Activated CD4-positive, CD25-positive, alpha-beta regulatory T cell treated with anti-CD3 and anti-CD28 coated beads, Interleukin-2, amount 50 U/mL, for 16 hours (primary cell): Measurements from ENCODE around the gene C12orf56.
"Not testable (repeated sequence)": the region's sequence is repeated elsewhere in the genome, so short reads cannot be mapped to it uniquely, and the experiment has no call there.

Experiments used
- DNase-seq: peaks from one replicate; pipeline ENCODE4 v3.0.0-alpha.2; 2020; ENCODE audit warnings: low read depth, low spot score

C12orf56 gene

DNA sequence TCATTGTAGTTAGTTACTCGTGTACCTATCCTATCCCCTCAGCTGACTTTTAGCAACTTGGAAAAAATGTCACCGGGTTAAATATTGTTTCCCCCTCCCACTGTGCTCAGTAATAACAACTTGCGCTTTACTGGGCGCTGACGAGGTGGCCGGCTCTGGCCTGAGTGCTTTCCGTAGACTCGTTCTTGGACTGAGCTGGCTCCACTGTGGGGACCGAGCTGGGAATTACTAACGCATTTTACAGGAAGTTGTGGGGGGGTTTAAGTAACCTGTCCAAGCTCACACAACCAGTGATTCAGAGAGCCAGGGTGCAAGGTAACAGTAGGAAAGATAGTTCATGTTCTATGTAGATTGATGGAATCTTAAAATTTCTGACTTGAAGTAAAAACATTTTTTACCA lies 86.0 kb downstream of the C12orf56 start:
- DNase-seq, result no peak

- no peak for DNase-seq
Measured at GRCh38 chr12:64299628-64300027, 90.9 kb downstream of the C12orf56 start.

DNA sequence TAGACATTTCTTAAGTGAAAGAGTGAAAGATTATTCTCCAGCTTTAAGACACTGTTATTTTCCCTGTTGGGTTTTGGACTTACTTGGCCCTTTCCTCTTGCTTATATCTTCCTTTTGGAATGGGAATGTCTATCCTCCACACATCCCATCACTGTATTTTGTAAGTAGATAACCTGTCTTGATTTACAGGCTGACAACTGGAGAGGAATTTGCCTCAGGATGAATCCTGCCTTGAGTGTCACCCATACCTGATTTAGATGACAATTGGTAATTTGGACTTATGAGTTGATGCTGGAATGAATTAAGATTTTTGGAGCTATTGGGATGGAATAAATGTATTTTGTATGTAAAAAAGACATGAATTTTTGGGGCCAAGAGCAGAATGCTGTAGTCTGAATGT lies 94.3 kb downstream of the C12orf56 start:
- no peak for DNase-seq

- no peak for DNase-seq
Measured at GRCh38 chr12:64293654-64294364, 96.7 kb downstream of the C12orf56 start.

GRCh38 chr12:64293174-64293573 lies 97.4 kb downstream of the C12orf56 start:
- not testable (repeated sequence) for DNase-seq

DNA sequence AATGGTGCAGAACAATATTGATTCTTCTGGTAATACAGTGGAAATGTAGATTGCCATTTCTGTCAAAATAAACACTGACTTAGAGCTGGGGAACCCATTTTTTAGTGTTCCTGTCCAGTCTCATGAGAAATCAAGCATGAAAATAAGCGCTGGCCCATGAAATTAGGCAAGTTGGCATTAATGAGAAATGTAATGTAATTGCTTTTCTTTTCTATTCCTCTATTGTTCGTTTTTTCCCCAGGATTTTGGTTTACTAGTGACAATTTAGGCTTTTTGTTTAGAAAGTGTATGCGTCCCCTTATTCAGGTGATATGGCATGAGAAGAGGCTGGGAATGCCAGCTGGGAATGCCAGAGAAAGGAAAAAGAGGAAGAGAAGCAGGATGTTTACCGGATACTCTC lies 104.0 kb downstream of the C12orf56 start:
- DNase-seq, result no peak

GRCh38 chr12:64284256-64284655 lies 106.3 kb downstream of the C12orf56 start:
- DNase-seq, result no peak

DNA sequence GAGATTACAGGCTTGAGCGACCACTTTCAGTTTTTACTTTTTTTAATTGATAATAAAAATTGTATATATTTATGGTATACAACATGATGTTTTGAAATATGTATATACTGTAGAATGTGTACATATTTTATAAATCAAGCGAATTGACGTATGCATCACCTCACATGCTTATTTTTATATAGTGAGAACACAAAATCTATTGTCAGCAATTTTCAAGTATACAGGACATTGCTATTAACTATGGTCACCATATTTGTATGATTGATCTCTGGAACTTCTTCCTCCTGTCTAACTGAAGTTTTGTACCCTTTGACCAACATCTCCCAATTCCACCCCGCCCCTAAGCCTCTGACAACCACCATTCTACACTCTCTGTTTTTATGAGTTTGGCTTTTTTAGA lies 112.1 kb downstream of the C12orf56 start:
- no peak for DNase-seq

GRCh38 chr12:64273527-64274403 lies 116.8 kb downstream of the C12orf56 start:
- no peak for DNase-seq

GRCh38 chr12:64270411-64270810 lies 120.1 kb downstream of the C12orf56 start:
- DNase-seq, result no peak

- no peak for DNase-seq
Measured at GRCh38 chr12:64269161-64269560, 121.4 kb downstream of the C12orf56 start.

DNA sequence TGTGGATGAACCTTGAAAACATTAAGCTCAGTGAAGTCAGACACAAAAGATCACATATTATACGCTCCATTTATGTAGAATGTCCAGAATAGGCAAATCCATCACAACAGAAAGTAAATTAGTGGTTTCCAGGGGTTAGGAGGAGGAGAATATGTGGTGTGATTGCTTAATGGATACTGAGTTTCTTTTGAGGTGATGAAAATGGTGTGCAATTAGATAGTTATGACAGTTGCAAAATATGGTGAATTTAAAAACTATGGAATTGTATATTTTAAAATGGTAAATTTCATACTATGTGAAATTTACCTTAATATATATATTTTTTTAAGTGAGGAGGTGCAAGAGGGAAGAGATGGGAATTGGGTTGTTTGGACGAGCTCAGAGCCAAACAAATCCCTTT lies 122.1 kb downstream of the C12orf56 start:
- DNase-seq, result no peak

GRCh38 chr12:64265839-64266238 lies 124.7 kb downstream of the C12orf56 start:
- DNase-seq, result no peak

- DNase-seq, result no peak
Measured at GRCh38 chr12:64261813-64262212, 128.7 kb downstream of the C12orf56 start.

DNA sequence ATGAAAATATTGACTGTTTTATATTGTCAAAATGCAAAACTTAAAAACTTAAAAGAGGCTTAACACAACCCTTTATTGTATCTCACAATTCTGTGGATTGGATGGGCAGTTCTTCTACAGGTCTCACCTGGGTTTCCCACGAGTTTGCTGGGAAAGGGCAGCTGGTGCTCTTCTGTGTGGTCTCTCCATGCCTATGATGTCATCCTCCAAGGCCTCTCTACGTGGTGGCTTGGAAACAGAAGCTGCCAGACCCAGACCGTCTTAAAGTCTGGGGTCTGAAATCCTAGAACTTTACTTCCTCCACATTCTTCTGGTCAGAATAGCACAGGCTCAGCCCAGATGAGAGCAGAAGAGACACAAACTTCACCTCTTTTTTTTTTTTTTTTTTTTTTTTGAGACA lies 132.0 kb downstream of the C12orf56 start:
- no peak for DNase-seq

DNA sequence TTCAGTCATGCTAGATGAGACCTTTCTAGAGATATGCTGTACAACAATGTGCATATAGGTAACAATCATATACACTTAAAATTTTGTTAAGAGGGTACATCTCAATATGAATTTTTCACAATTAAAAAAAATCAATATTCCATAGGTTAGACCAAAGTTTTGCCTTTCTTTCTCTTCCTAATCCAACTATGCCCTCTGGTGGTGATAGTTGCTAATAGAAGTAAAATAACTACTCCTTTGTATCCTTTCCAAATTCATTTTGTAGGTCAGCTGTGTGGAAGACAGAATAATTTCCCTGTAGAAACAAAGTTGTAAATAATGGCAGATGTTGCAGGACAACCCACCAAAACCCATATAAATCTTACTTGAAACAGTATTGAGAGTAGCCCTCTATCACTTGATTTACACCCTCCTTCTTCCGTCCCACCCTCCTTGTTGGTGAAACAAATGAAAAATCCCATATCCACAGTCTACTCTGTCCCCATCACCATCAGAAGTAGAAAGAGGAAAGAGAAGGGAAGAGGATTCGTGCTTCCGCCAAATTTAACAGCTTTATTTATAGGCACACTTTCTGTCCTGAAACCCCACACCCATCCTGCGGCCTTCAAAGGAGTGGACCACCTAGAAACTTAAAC lies 134.3 kb downstream of the C12orf56 start:
- DNase-seq, result no peak

- DNase-seq, result no peak
Measured at GRCh38 chr12:64255249-64255648, 135.3 kb downstream of the C12orf56 start.

GRCh38 chr12:64253356-64253755 lies 137.2 kb downstream of the C12orf56 start:
- DNase-seq, result no peak

GRCh38 chr12:64252681-64253080 lies 137.9 kb downstream of the C12orf56 start:
- no peak for DNase-seq

GRCh38 chr12:64243809-64244208 lies 146.7 kb downstream of the C12orf56 start:
- no peak for DNase-seq

DNA sequence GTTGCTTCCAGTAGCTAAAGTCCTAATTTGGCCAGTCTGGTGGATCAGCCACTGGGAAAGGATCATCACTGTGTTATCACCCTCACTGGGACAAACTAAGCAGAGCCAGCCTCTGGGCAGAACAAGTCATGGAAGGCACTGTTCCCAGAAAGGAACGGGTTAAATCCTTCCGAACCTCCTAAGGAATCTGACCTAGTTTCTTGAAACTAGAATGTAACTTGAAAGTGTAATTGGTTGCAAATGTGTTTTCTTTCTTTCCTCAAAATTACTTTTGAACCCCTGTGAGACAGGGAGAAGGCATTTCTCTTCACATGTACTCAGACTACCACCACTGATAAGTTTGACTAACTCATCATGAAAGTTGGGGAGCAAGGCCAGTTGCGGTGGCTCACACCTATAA lies 149.8 kb downstream of the C12orf56 start:
- no peak for DNase-seq

GRCh38 chr12:64237382-64237781 lies 153.2 kb downstream of the C12orf56 start:
- no peak for DNase-seq

DNA sequence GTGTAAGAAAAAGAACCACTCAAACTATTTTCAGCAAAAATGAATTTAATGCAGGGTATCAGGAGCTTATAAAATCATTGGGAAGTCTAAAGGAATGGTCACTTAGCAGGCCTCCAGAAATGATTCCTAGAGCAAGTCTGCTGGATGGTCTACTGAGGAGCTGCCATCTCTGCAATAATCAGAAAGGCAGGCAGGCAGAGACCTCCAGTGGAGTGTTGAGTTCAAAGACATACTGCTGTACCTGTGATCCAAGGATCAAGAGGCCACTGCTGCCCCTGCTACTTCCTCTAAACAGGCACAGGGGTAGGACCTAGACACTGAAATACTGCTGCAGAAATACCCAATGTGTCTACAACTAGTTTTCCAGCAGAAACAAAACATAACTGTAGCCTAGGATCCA lies 154.0 kb downstream of the C12orf56 start:
- DNase-seq, result no peak
